ENCODE results near the gene IL1A.

GRCh38 chr2:112782234-112782799 lies 2.0 kb downstream of the IL1A start:
- no peak for TF ChIP-seq SIN3A (IDR thresholded peaks at IDR 0.05; ENCODE audit: low read depth, low read length)
- TF ChIP-seq POLR2A (IDR thresholded peaks at IDR 0.05; ENCODE audit: low read depth, low read length): no peak
- TF ChIP-seq NKRF (conservative IDR thresholded peaks at IDR 0.05): no peak
- peak; percentile 28; the same call in 1 of the 2 replicates for TF ChIP-seq YY1 (IDR thresholded peaks at IDR 0.05; ENCODE audit: low read depth, low read length)
- TF ChIP-seq CHD2 (IDR thresholded peaks at IDR 0.05; ENCODE audit: borderline replicate concordance, low read depth, low read length): no peak
- no peak for TF ChIP-seq REST (IDR thresholded peaks at IDR 0.05; ENCODE audit: low read depth, low read length)

Data from GM12878 (cell line).